Raji (cell line): Measurements from ENCODE around the gene INTS3.

Experiments used
- POLR2A ChIP-seq: IDR thresholded peaks from 2 replicates; pipeline ENCODE4 v1.6.1; 2011; ENCODE audit warnings: low read depth, low read length, control low read depth; ENCODE audit not compliant: insufficient read depth

Gene INTS3

GRCh38 chr1:153770797-153771196 lies 42.9 kb downstream of the INTS3 start:
- TF ChIP-seq POLR2A = no peak

- no peak for TF ChIP-seq POLR2A
Observed at GRCh38 chr1:153771261-153771660, 43.4 kb downstream of the INTS3 start.

- no peak for TF ChIP-seq POLR2A
Observed at GRCh38 chr1:153771841-153772593, 44.2 kb downstream of the INTS3 start.

- no peak for TF ChIP-seq POLR2A
Observed at GRCh38 chr1:153773096-153773921, 45.5 kb downstream of the INTS3 start.

GRCh38 chr1:153774026-153774595 lies 46.3 kb downstream of the INTS3 start:
- no peak for TF ChIP-seq POLR2A

GRCh38 chr1:153774780-153775457 lies 47.1 kb downstream of the INTS3 start, which contains the start of gene SLC27A3:
TSS of gene SLC27A3 (plus strand) at chr1:153775407. CDS start at chr1:153775498, 91 bp downstream.
- no peak for TF ChIP-seq POLR2A

GRCh38 chr1:153775458-153776327 lies 47.8 kb downstream of the INTS3 start:
- no peak for TF ChIP-seq POLR2A

GRCh38 chr1:153776352-153776751 lies 48.5 kb downstream of the INTS3 start:
- TF ChIP-seq POLR2A = no peak

GRCh38 chr1:153776845-153777370 lies 49.1 kb downstream of the INTS3 start:
- TF ChIP-seq POLR2A = no peak

GRCh38 chr1:153777648-153778047 lies 49.8 kb downstream of the INTS3 start:
- no peak for TF ChIP-seq POLR2A

- no peak for TF ChIP-seq POLR2A
Observed at GRCh38 chr1:153778051-153778823, 50.4 kb downstream of the INTS3 start.

GRCh38 chr1:153778824-153779519 lies 51.1 kb downstream of the INTS3 start:
- no peak for TF ChIP-seq POLR2A
